ENCODE results near the gene CD160.
A peak's percentile ranks its signal among the peaks of the same experiment; 100 is the strongest.
"Not testable (repeated sequence)": the region's sequence is repeated elsewhere in the genome, so short reads cannot be mapped to it uniquely, and the experiment has no call there.

Gene CD160

DNA sequence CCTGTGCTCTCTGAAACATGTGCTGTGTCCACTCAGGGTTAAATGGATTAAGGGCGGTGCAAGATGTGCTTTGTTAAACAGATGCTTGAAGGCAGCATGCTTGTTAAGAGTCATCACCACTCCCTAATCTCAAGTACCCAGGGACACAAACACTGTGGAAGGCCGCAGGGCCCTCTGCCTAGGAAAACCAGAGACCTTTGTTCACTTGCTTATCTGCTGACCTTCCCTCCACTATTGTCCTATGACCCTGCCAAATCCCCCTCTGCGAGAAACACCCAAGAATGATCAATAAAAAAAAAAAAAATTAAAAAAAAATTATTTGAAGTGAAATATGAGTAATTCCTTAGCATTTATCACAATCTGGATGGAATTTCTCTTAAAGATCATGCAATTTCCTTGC is 45.8 kb downstream of the CD160 start:
- not testable (repeated sequence) for H3K27me3 ChIP-seq (ENCODE audit: insufficient read depth, low read length, poor library complexity); DNase-seq; H3K4me3 ChIP-seq (ENCODE audit: low read depth in 1 of 2, low read length in 2 of 2); H3K27ac ChIP-seq (ENCODE audit: low read length); ATAC-seq (ENCODE audit: insufficient read depth, low read depth); H3K4me1 ChIP-seq (ENCODE audit: insufficient read depth, low read length); H3K79me2 ChIP-seq (ENCODE audit: insufficient read depth, low read length); H3K4me2 ChIP-seq (ENCODE audit: insufficient read depth, low read length); H3K9ac ChIP-seq (ENCODE audit: low read depth, low read length); H4K20me1 ChIP-seq (ENCODE audit: insufficient read depth, low read length); H2AFZ ChIP-seq (ENCODE audit: low read depth, low read length)
- H3K36me3 ChIP-seq (ENCODE audit: insufficient read depth, low read length), result peaks cover 63% of the 10 kb centered on the region
- H3K9me3 ChIP-seq (ENCODE audit: insufficient read depth, low read length, severe bottlenecking), result peaks cover 20% of the 10 kb centered on the region

GRCh38 chr1:145765585-145766360 is 46.5 kb downstream of the CD160 start:
- peaks cover 20% of the 10 kb centered on the region for H3K9me3 ChIP-seq (ENCODE audit: insufficient read depth, low read length, severe bottlenecking)
- not testable (repeated sequence) for H3K27me3 ChIP-seq (ENCODE audit: insufficient read depth, low read length, poor library complexity)

DNA sequence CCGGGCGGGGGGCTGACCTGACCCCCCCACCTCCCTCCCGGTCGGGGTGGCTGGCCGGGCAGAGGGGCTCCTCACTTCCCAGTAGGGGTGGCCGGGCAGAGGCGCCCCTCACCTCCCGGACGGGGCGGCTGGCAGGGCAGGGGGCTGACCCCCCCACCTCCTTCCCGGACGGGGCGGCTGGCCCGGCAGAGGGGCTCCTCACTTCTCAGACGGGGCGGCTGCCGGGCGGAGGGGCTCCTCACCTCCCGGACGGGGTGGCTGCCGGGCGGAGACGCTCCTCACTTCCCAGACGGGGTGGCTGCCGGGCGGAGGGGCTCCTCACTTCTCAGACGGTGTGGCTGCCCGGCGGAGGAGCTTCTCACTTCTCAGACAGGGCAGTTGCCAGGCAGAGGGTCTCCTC is 47.6 kb downstream of the CD160 start:
- H3K9ac ChIP-seq (ENCODE audit: low read depth, low read length); H3K27ac ChIP-seq (ENCODE audit: low read length); H3K9me3 ChIP-seq (ENCODE audit: insufficient read depth, low read length, severe bottlenecking); H3K4me2 ChIP-seq (ENCODE audit: insufficient read depth, low read length); H3K79me2 ChIP-seq (ENCODE audit: insufficient read depth, low read length); H4K20me1 ChIP-seq (ENCODE audit: insufficient read depth, low read length); ATAC-seq (ENCODE audit: insufficient read depth, low read depth); H3K27me3 ChIP-seq (ENCODE audit: insufficient read depth, low read length, poor library complexity); H2AFZ ChIP-seq (ENCODE audit: low read depth, low read length); H3K4me1 ChIP-seq (ENCODE audit: insufficient read depth, low read length); H3K4me3 ChIP-seq (ENCODE audit: low read depth in 1 of 2, low read length in 2 of 2); DNase-seq: not testable (repeated sequence)
- peaks cover 62% of the 10 kb centered on the region for H3K36me3 ChIP-seq (ENCODE audit: insufficient read depth, low read length)

More at GRCh38 chr1:145765585-145766360, 46.5 kb downstream of the CD160 start:
- peaks cover 62% of the 10 kb centered on the region for H3K36me3 ChIP-seq (ENCODE audit: insufficient read depth, low read length)
- H3K4me2 ChIP-seq (ENCODE audit: insufficient read depth, low read length); H3K4me1 ChIP-seq (ENCODE audit: insufficient read depth, low read length); H3K27ac ChIP-seq (ENCODE audit: low read length); H2AFZ ChIP-seq (ENCODE audit: low read depth, low read length); H3K9ac ChIP-seq (ENCODE audit: low read depth, low read length); DNase-seq; H3K79me2 ChIP-seq (ENCODE audit: insufficient read depth, low read length); H3K4me3 ChIP-seq (ENCODE audit: low read depth in 1 of 2, low read length in 2 of 2); H4K20me1 ChIP-seq (ENCODE audit: insufficient read depth, low read length); ATAC-seq (ENCODE audit: insufficient read depth, low read depth): not testable (repeated sequence)

- peaks cover 58% of the 10 kb centered on the region for H3K36me3 ChIP-seq (ENCODE audit: insufficient read depth, low read length)
These were observed 48.7 kb downstream of the CD160 start for GRCh38 chr1:145768004-145768403.

GRCh38 chr1:145771056-145771455 is 51.8 kb downstream of the CD160 start:
- H3K9me3 ChIP-seq (ENCODE audit: insufficient read depth, low read length, severe bottlenecking), result no peaks in the 10 kb centered on the region
- no peak overlapping the region for H3K4me2 ChIP-seq (ENCODE audit: insufficient read depth, low read length)
- H2AFZ ChIP-seq (ENCODE audit: low read depth, low read length), result no peak overlapping the region
- H3K4me3 ChIP-seq (ENCODE audit: low read depth in 1 of 2, low read length in 2 of 2), result no peak overlapping the region
- H3K27me3 ChIP-seq (ENCODE audit: insufficient read depth, low read length, poor library complexity), result no peaks in the 10 kb centered on the region
- H3K27ac ChIP-seq (ENCODE audit: low read length), result no peak overlapping the region
- H4K20me1 ChIP-seq (ENCODE audit: insufficient read depth, low read length), result no peaks in the 10 kb centered on the region
- H3K36me3 ChIP-seq (ENCODE audit: insufficient read depth, low read length), result peaks cover 52% of the 10 kb centered on the region
- no peaks in the 10 kb centered on the region for H3K4me1 ChIP-seq (ENCODE audit: insufficient read depth, low read length)
- no peaks in the 10 kb centered on the region for H3K79me2 ChIP-seq (ENCODE audit: insufficient read depth, low read length)
- ATAC-seq (ENCODE audit: insufficient read depth, low read depth), result no peak
- TF ChIP-seq EZH2 (IDR thresholded peaks at IDR 0.05; ENCODE audit: borderline replicate concordance, low read depth, low read length, severe bottlenecking), result no peak
- TF ChIP-seq CTCF (IDR thresholded peaks at IDR 0.05; ENCODE audit: borderline replicate concordance, extremely low read depth, low read length, poor library complexity, severe bottlenecking), result no peak
- no peak overlapping the region for H3K9ac ChIP-seq (ENCODE audit: low read depth, low read length)
- DNase-seq, result no peak

More at GRCh38 chr1:145768004-145768403, 48.7 kb downstream of the CD160 start:
- 0 out of 3 replicates have a peak, but pooled peaks have one; percentile 48 for ATAC-seq (ENCODE audit: insufficient read depth, low read depth)
- not testable (repeated sequence) for H3K9me3 ChIP-seq (ENCODE audit: insufficient read depth, low read length, severe bottlenecking); H3K27me3 ChIP-seq (ENCODE audit: insufficient read depth, low read length, poor library complexity); H3K4me1 ChIP-seq (ENCODE audit: insufficient read depth, low read length); H3K79me2 ChIP-seq (ENCODE audit: insufficient read depth, low read length); DNase-seq; H3K27ac ChIP-seq (ENCODE audit: low read length); H3K4me2 ChIP-seq (ENCODE audit: insufficient read depth, low read length); H3K4me3 ChIP-seq (ENCODE audit: low read depth in 1 of 2, low read length in 2 of 2); H3K9ac ChIP-seq (ENCODE audit: low read depth, low read length); H2AFZ ChIP-seq (ENCODE audit: low read depth, low read length); H4K20me1 ChIP-seq (ENCODE audit: insufficient read depth, low read length)
